Measurements from ENCODE around the gene PELO. TPM values are rescaled to one million over a fixed set of nuclear protein-coding genes. Genes with fewer than 3 reads are reported as not detected.

Gene PELO
- total RNA-seq, 1 donor from 2014 or later: 33.0 TPM

DNA sequence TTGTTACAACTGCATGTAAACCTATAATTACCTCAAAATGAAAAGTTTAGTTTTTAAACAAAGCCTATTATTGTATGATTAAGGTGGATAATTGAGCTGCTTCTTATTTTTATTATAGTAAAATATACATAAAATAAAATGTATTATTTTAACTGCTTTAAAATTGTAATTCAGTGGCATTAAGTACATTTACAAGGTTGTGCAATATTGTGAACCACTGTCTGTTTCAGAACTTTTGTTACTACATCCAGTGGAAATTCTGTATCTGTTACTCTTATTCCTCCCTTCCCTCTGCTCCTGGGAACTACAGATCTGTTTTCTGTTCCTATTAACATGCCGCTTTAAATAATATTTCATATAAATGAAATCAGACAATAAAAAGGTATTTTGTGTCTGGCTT lies 37.1 kb downstream of the PELO start:
- DNase-seq (ENCODE audit: low spot score in 2 of 2): no peak
- FAIRE-seq: no peak

- DNase-seq (ENCODE audit: low spot score in 2 of 2) (no peak), FAIRE-seq (no peak)
Measured at GRCh38 chr5:52825826-52826225, 38.1 kb downstream of the PELO start.

DNA sequence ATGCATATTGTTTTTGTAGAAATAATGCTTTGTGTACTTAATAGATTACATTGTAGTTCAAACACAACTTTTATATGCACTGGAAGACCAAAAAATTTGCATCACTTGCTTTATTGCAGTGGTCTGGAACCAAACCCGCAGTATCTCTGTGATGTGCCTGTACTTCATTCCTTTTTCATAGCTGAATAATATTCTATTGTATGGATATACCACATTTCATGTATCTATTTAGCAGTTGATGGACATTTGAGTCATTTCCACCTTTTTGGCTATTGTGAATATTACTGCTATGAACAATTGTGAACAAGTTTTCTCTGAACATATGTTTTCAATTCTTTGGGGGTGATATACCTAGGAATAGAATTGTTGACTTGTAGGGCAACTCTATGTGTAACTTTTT lies 40.1 kb downstream of the PELO start:
- DNase-seq (ENCODE audit: low spot score in 2 of 2) (no peak), FAIRE-seq (no peak)

DNA sequence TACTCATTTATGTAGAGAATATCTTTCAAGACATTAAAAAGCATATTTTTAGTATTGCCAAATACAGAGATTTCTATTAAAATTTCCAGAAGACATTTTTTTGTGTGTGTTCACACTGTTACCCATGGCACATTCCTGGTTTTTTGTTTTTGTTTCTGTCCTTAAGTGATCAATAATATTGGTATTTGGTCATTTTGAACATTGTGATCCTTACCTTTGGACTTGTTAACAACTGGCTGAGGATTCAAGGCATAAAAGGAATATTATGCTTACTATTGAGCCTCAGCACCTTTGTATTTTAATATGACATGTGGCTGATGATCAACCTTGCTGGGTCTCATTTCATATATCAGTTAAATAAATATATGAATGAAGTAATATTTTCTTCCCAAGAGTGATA lies 41.9 kb downstream of the PELO start:
- no peak for FAIRE-seq
- DNase-seq (ENCODE audit: low spot score in 2 of 2): no peak

DNA sequence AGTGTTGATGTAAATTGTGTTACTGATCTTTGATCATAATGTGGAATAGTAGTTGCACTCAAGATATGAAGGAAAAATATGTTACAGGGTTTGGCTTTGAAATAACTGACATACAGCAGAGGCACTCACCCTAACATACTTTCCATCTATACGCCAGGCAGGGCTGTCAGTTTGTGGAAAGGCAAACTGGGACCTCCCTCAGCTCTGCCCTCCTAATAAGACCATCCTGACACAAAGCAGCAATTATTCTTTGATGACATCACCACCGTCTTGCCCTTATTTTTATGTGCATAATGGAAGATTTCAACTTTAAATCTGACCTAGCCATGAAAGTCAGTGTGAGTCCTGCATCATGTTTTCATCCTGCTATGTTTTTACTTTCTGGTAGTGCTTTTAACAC lies 42.9 kb downstream of the PELO start:
- DNase-seq (ENCODE audit: low spot score in 2 of 2) (no peak), FAIRE-seq (no peak)

DNA sequence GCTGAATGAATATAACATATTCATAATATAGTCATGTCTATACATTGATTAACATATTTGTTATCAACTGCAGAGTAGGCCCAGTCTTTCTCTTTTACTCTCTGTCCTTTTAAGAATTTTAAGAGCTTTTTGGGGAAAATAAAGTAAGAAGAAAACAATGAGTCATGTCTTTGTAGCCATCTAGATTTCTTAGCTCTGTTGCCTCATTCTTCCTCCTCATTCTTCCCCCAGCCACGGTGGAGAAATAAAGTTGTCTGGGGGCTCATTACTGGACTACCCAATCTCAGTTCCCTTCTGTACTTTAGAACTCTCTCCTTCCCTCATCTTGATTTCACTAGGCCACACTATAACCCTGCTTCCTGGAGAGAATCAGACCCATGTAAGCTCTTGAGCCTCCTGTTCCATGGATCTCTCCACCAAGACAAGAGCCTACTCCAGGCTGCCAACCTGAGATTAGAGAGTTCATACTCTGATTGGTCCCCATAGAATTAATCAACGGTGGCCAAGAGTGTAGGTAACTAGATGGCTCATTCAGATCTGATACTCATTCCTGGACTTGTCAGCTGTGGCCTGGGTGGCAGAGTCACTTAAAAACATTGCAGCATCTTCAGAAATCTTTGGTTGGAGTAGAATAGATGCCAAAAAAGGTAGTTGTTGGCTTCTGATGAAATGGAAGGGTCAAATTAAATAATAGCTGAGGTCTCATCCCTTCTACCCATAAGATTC lies 44.2 kb downstream of the PELO start:
- FAIRE-seq (no peak), DNase-seq (ENCODE audit: low spot score in 2 of 2) (no peak)

- DNase-seq (ENCODE audit: low spot score in 2 of 2) (no peak), FAIRE-seq (no peak)
Measured at GRCh38 chr5:52834320-52834719, 46.6 kb downstream of the PELO start.

GRCh38 chr5:52837068-52837467 lies 49.4 kb downstream of the PELO start:
- FAIRE-seq: no peak
- DNase-seq (ENCODE audit: low spot score in 2 of 2): no peak

Other genes with a start within 250 kb of the PELO start
- 4.5 TPM for gene ITGA1, start within 50 bp of the PELO start, total RNA-seq
- gene ITGA2, start 201.4 kb downstream of the PELO start, total RNA-seq: 2.0 TPM